ENCODE data around the gene NRXN3. TPM values are rescaled to one million over a fixed set of nuclear protein-coding genes. Genes with fewer than 3 reads are reported as not detected.

NRXN3 gene
- total RNA-seq, 1 experiment from 2014 or later: 1.1 TPM

- Histone ChIP-seq H4K20me1 (ENCODE audit: low read length) (no peaks in the 10 kb centered on the region), H3K79me2 (ENCODE audit: low read length) (no peaks in the 10 kb centered on the region), H3K9me3 (ENCODE audit: low read length) (no peaks in the 10 kb centered on the region), H3K9me2 (replicated peaks; ENCODE audit: low read length) (no peaks in the 10 kb centered on the region), H3K4me3 (ENCODE audit: low read length) (no peak overlapping the region), H3K9ac (ENCODE audit: low read length) (no peak overlapping the region), H2AFZ (ENCODE audit: low read length) (no peak overlapping the region), H3K27me3 (ENCODE audit: low read length) (no peaks in the 10 kb centered on the region), H3K27ac (ENCODE audit: low read length) (no peak overlapping the region), H3K4me1 (ENCODE audit: insufficient read depth, low read length) (no peaks in the 10 kb centered on the region), H3F3A (ENCODE audit: low read length, unreplicated experiment) (no peaks in the 10 kb centered on the region), H3K4me2 (ENCODE audit: low read length) (no peak overlapping the region), H3K36me3 (ENCODE audit: low read depth, low read length) (no peaks in the 10 kb centered on the region)
- CTCF ChIA-PET: no interaction called here
- no peak for TF ChIP-seq EZH2phosphoT487 (IDR thresholded peaks at IDR 0.05; ENCODE audit: borderline replicate concordance, low read length)
- TF ChIP-seq, protein P1, sequence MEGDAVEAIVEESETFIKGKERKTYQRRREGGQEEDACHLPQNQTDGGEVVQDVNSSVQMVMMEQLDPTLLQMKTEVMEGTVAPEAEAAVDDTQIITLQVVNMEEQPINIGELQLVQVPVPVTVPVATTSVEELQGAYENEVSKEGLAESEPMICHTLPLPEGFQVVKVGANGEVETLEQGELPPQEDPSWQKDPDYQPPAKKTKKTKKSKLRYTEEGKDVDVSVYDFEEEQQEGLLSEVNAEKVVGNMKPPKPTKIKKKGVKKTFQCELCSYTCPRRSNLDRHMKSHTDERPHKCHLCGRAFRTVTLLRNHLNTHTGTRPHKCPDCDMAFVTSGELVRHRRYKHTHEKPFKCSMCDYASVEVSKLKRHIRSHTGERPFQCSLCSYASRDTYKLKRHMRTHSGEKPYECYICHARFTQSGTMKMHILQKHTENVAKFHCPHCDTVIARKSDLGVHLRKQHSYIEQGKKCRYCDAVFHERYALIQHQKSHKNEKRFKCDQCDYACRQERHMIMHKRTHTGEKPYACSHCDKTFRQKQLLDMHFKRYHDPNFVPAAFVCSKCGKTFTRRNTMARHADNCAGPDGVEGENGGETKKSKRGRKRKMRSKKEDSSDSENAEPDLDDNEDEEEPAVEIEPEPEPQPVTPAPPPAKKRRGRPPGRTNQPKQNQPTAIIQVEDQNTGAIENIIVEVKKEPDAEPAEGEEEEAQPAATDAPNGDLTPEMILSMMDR (conservative IDR thresholded peaks at IDR 0.05; ENCODE audit: low read depth, low read length): no peak
- TF ChIP-seq EZH2 (IDR thresholded peaks at IDR 0.05; ENCODE audit: low read length, unreplicated experiment): no peak
- intact Hi-C loops (cut with micrococcal nuclease): no loop called here
- POLR2A ChIA-PET (ENCODE audit: unreplicated experiment): no interaction called here
- no peak for ATAC-seq
- BruUV-seq (replicated peaks): no TSS peak
- DNase-seq: peak; percentile 45
Measured at GRCh38 chr14:78863143-78863542, 693.0 kb downstream of the NRXN3 start.

DNA sequence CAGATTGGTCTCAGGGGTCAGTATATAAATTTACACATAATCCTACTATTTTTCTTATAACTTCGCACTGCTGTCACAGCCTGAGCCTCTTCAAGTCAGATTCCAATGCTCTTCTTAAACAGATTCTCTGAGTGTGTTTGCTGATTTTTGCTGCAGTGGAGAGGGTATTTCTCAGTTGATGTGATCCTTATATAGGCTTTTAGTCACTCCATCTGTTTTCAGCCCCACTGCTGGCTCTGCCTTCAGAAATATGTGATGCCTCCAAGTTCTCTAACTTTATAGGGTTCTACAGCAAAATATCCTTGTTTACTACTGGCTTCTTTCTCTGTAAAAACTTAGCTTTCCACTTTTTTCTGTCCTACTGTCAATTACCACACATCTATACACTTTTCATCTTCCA, 702.7 kb downstream of the NRXN3 start:
- Histone ChIP-seq H3K36me3 (ENCODE audit: low read depth, low read length) (no peaks in the 10 kb centered on the region), H3K4me2 (ENCODE audit: low read length) (no peak overlapping the region), H2AFZ (ENCODE audit: low read length) (no peak overlapping the region), H3F3A (ENCODE audit: low read length, unreplicated experiment) (no peaks in the 10 kb centered on the region), H3K9me2 (replicated peaks; ENCODE audit: low read length) (no peaks in the 10 kb centered on the region), H3K4me3 (ENCODE audit: low read length) (no peak overlapping the region), H4K20me1 (ENCODE audit: low read length) (no peaks in the 10 kb centered on the region), H3K4me1 (ENCODE audit: insufficient read depth, low read length) (no peaks in the 10 kb centered on the region), H3K79me2 (ENCODE audit: low read length) (no peaks in the 10 kb centered on the region), H3K27ac (ENCODE audit: low read length) (no peak overlapping the region), H3K27me3 (ENCODE audit: low read length) (0 out of 2 replicates have a peak, but pooled peaks cover 7% of the 10 kb centered on the region), H3K9ac (ENCODE audit: low read length) (no peak overlapping the region), H3K9me3 (ENCODE audit: low read length) (no peaks in the 10 kb centered on the region)
- intact Hi-C loops (cut with micrococcal nuclease): no loop called here
- ATAC-seq (no peak), DNase-seq (no peak)
- no TSS peak for BruUV-seq (replicated peaks)
- TF ChIP-seq EZH2 (IDR thresholded peaks at IDR 0.05; ENCODE audit: low read length, unreplicated experiment) (no peak), EZH2phosphoT487 (IDR thresholded peaks at IDR 0.05; ENCODE audit: borderline replicate concordance, low read length) (no peak)
- TF ChIP-seq, protein P1 (conservative IDR thresholded peaks at IDR 0.05; ENCODE audit: low read depth, low read length): no peak
- ChIA-PET CTCF (no interaction called here), POLR2A (ENCODE audit: unreplicated experiment) (no interaction called here)

DNA sequence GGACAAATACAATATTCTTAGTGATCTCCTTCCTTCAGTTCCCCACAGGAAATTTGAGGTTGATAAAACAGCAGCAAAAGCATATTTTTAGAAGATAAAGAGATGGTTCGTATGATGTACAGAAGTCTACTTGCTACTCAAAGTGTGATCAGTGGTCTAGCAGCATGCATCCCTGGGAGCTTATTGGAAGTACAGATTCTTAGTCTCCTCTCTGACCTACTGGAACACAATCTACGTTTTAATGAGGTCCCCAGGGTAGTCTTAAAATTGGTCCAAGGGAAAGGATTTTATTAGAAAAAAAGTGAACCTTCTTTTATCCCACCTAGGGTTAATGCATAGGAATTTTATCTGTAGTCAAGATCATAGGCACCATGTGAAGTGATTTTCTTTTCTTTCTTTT, 703.4 kb downstream of the NRXN3 start:
- BruUV-seq (replicated peaks): no TSS peak
- DNase-seq (no peak), ATAC-seq (no peak)
- Histone ChIP-seq H3K79me2 (ENCODE audit: low read length) (no peaks in the 10 kb centered on the region), H2AFZ (ENCODE audit: low read length) (no peak overlapping the region), H3K4me1 (ENCODE audit: insufficient read depth, low read length) (no peaks in the 10 kb centered on the region), H3K27me3 (ENCODE audit: low read length) (0 out of 2 replicates have a peak, but pooled peaks cover 7% of the 10 kb centered on the region), H3K36me3 (ENCODE audit: low read depth, low read length) (no peaks in the 10 kb centered on the region), H3K4me3 (ENCODE audit: low read length) (no peak overlapping the region), H4K20me1 (ENCODE audit: low read length) (no peaks in the 10 kb centered on the region), H3K27ac (ENCODE audit: low read length) (no peak overlapping the region), H3K9me3 (ENCODE audit: low read length) (no peaks in the 10 kb centered on the region), H3F3A (ENCODE audit: low read length, unreplicated experiment) (no peaks in the 10 kb centered on the region), H3K9ac (ENCODE audit: low read length) (no peak overlapping the region), H3K9me2 (replicated peaks; ENCODE audit: low read length) (no peaks in the 10 kb centered on the region), H3K4me2 (ENCODE audit: low read length) (no peak overlapping the region)
- ChIA-PET CTCF (no interaction called here), POLR2A (ENCODE audit: unreplicated experiment) (no interaction called here)
- intact Hi-C loops (cut with micrococcal nuclease): no loop called here
- TF ChIP-seq, protein P1 (conservative IDR thresholded peaks at IDR 0.05; ENCODE audit: low read depth, low read length): no peak
- TF ChIP-seq EZH2 (IDR thresholded peaks at IDR 0.05; ENCODE audit: low read length, unreplicated experiment) (no peak), EZH2phosphoT487 (IDR thresholded peaks at IDR 0.05; ENCODE audit: borderline replicate concordance, low read length) (no peak)
